ENCODE data around the gene UAP1L1. TPM values are rescaled to one million over a fixed set of nuclear protein-coding genes. Genes with fewer than 3 reads are reported as not detected.

The UAP1L1 gene
- total RNA-seq, 1 donor from 2014 or later = 17.2 TPM

- no peak for TF ChIP-seq CTCF (IDR thresholded peaks at IDR 0.05)
- intact Hi-C loops (cut with micrococcal nuclease) = no loop called here
- CTCF ChIA-PET = no interaction called here
- Mint-ChIP-seq H3K27ac (no peak overlapping the region), H3K9me3 (no peaks in the 10 kb centered on the region), H3K4me1 (peaks cover 8% of the 10 kb centered on the region), H3K36me3 (ENCODE audit: low read depth) (peaks cover 31% of the 10 kb centered on the region), H3K27me3 (no peaks in the 10 kb centered on the region), H3K4me3 (no peak overlapping the region)
- DNase-seq = no peak
- POLR2A ChIA-PET = interaction anchor here (0.5 to 0.6 kb wide), 2 partner anchors 23 to 42 kb away, joined by 3 read pairs; no protein-coding TSS in a partner anchor
- ATAC-seq (ENCODE audit: low read depth) = no peak
Observed at GRCh38 chr9:137109250-137110146, 32.2 kb downstream of the UAP1L1 start.

- peaks cover 31% of the 10 kb centered on the region for H3K36me3 Mint-ChIP-seq (ENCODE audit: low read depth)
- intact Hi-C loops (cut with micrococcal nuclease) = no loop called here
- peaks cover 8% of the 10 kb centered on the region for H3K4me1 Mint-ChIP-seq
- no peak overlapping the region for H3K4me3 Mint-ChIP-seq
- ChIA-PET CTCF (no interaction called here), POLR2A (no interaction called here)
- no peaks in the 10 kb centered on the region for H3K27me3 Mint-ChIP-seq
- no peak overlapping the region for H3K27ac Mint-ChIP-seq
- TF ChIP-seq CTCF (IDR thresholded peaks at IDR 0.05) = no peak
- H3K9me3 Mint-ChIP-seq = no peaks in the 10 kb centered on the region
- no peak for DNase-seq
- ATAC-seq (ENCODE audit: low read depth) = no peak
Observed at GRCh38 chr9:137110147-137110910, 33.0 kb downstream of the UAP1L1 start.

GRCh38 chr9:137110911-137111787 lies 33.8 kb downstream of the UAP1L1 start:
- H3K4me1 Mint-ChIP-seq = peaks cover 8% of the 10 kb centered on the region
- DNase-seq (no peak), ATAC-seq (ENCODE audit: low read depth) (no peak)
- no peak overlapping the region for H3K4me3 Mint-ChIP-seq
- intact Hi-C loops (cut with micrococcal nuclease) = no loop called here
- peaks cover 31% of the 10 kb centered on the region for H3K36me3 Mint-ChIP-seq (ENCODE audit: low read depth)
- no peak overlapping the region for H3K27ac Mint-ChIP-seq
- POLR2A ChIA-PET = interaction anchor here (0.7 to 0.8 kb wide), 2 partner anchors 41 to 461 kb away, joined by 3 to 4 read pairs; partner anchors contain the start of gene SAPCD2
- CTCF ChIA-PET = no interaction called here
- no peaks in the 10 kb centered on the region for H3K9me3 Mint-ChIP-seq
- no peaks in the 10 kb centered on the region for H3K27me3 Mint-ChIP-seq
- no peak for TF ChIP-seq CTCF (IDR thresholded peaks at IDR 0.05)

- no peaks in the 10 kb centered on the region for H3K9me3 Mint-ChIP-seq
- no peak overlapping the region for H3K27ac Mint-ChIP-seq
- ChIA-PET CTCF (no interaction called here), POLR2A (interaction anchor here (0.7 to 0.8 kb wide), 2 partner anchors 42 to 460 kb away, joined by 3 to 4 read pairs; partner anchors contain the start of gene SAPCD2)
- no peak for TF ChIP-seq CTCF (IDR thresholded peaks at IDR 0.05)
- H3K4me3 Mint-ChIP-seq = no peak overlapping the region
- H3K27me3 Mint-ChIP-seq = no peaks in the 10 kb centered on the region
- DNase-seq = no peak
- peaks cover 8% of the 10 kb centered on the region for H3K4me1 Mint-ChIP-seq
- peaks cover 31% of the 10 kb centered on the region for H3K36me3 Mint-ChIP-seq (ENCODE audit: low read depth)
- no peak for ATAC-seq (ENCODE audit: low read depth)
- intact Hi-C loops (cut with micrococcal nuclease) = no loop called here
Observed at GRCh38 chr9:137111788-137112563, 34.7 kb downstream of the UAP1L1 start.

Data from activated B cell treated with CpG ODN at 0.5 μM for 24 hours (primary cell).